Measurements from ENCODE around the gene POLR2M.

Gene POLR2M

DNA sequence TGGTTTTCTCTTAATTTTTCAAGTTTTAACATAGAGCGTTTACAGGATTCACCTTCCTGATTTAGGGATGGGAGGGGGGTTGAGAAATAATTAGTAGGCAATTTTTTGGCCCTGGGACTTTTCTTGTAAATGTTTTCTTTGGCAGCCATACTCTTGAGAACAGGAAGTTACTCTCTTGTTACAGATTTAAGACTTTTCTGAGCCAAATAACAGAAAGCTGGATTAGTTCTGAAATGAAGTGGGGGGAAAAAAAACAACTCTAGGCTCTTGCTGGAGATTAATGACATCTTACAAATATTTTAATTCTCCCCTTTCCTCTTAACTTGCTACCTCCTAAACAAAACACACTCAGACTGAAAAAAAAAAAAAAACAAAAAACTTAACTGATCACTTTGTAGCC lies 13.8 kb upstream of the POLR2M start:
- no peak for DNase-seq (ENCODE audit: low spot score)

DNA sequence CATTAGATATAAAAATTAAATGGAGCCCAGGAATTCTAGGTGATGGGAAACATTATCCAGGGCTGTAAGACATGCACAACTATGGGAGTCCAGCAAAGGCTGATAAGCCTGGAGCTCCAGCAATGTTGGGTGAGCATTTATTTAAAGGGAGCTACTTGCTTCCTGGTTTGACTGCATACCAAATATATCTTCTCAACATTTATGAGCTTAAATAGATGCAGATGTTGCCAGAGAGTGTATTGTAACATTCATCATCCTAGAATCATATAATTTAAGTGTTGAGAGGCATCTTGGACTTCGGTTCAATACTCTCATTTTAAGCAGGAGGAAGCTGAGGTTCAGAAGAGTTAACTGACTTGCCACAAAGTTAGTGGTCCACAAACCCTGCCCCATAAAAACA lies 12.2 kb upstream of the POLR2M start:
- DNase-seq (ENCODE audit: low spot score): peak; percentile 16

DNA sequence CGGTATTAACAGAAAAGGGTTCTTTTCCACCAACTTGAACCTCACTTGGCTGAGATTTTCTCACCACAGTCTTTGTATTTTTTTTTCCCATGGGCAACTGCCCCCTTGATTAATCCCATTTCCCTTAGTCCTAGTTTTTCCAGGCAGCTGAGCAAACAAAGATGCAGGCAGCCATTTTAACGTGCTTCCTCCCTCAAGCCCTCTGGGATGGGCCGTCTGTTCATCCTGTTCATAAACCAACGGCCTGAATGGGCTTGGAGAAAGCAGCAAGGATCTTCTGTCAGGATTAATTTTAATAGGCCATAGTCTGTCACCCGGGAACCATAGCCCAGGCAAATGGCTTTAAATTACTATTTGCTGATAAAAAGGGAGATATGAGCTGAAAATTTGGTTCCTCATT lies 10.4 kb upstream of the POLR2M start:
- DNase-seq (ENCODE audit: low spot score): no peak

DNA sequence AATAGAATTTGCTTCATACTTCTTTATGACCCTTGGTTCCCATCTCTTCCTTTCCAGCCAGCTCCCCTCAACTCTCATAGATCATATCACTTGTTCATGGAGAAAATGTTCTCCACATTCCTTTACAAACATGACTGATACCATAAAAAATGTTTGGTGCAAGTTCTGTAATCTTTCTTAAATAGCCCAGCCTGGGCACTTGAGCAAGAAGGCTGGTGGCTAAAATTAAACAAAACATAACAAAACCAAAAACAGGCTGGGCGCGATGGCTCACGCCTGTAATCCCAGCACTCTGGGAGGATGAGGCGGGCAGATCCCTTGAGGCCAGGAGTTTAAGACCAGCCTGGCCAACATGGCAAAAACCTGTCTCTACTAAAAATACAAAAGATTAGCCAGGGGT lies 8.9 kb upstream of the POLR2M start:
- peak; percentile 25 for DNase-seq (ENCODE audit: low spot score)

DNA sequence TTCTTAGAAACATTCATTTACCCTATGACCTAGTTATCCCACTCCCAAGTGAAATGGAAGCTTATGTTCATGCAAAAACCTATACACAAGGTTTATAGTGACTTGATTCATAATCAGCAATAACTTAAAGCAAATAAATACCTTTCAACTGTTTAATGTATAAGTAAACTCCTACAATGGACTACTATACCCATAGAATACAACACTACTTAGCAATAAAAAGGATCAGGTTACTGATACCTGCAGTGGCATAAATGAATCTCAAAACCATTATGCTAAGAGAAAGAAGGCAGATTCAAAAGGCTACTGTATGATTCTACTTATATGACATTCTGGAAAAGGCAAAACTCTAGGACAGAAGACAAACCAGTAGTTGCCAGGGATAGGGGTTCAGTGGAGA lies 8.3 kb upstream of the POLR2M start:
- DNase-seq (ENCODE audit: low spot score): no peak

DNA sequence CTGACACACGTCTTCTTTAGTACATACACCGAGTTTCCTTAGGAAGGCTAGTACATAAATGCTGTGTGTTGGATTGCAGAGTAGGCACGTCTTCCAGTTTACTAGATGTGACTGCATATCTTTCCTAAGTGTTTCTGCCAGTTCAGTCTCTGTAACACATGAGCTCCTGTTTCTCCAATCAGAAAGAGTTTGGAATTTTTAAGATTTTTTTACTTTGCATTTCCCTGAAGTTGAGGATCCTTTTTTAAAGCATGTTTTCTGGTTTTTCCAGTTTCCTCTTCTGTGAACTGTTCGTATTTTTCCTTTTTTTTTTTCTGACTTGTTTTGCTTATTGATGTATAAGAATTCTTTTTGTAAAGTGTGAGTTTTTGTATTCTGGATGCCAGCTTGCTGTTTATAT lies 7.5 kb upstream of the POLR2M start:
- no peak for DNase-seq (ENCODE audit: low spot score)

DNA sequence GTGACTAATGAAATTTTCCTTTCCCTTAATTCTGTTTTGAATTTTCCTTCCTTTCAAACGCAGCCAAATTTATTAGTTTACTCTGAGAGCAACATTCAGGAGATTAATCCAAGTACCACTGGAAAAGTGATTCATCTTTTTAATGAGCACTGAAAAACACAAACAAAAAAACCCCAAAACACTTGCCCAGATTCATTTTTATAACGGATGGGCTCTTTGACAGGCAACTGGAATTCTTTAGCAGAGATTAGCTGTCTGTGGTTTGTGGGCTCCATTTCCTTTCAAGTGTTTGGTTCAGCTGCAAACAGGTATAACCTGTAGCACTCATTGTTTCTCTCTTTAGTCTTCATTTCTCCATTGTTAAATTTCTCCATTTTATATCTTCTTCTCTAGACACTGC lies 3.1 kb upstream of the POLR2M start:
- no peak for DNase-seq (ENCODE audit: low spot score)

DNA sequence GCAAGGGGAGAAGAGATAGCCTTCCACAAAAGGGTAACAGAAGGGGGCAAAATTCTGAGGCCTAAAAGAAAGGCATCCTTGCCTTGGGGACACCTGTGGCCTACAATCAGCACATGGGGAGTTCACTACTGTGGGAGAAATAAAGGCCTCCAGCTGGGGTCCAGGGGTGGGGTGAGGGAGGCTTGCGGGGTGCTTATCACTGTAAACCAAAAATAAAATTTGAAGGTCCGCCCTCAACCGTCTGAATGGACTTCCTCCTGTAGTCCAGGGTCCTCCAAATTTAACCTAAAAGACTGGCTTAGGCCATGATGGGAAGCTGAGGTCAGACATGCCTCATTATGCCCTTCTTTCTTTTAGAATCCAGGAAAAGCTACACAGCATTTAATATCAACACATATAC lies 2.1 kb upstream of the POLR2M start:
- no peak for DNase-seq (ENCODE audit: low spot score)

DNA sequence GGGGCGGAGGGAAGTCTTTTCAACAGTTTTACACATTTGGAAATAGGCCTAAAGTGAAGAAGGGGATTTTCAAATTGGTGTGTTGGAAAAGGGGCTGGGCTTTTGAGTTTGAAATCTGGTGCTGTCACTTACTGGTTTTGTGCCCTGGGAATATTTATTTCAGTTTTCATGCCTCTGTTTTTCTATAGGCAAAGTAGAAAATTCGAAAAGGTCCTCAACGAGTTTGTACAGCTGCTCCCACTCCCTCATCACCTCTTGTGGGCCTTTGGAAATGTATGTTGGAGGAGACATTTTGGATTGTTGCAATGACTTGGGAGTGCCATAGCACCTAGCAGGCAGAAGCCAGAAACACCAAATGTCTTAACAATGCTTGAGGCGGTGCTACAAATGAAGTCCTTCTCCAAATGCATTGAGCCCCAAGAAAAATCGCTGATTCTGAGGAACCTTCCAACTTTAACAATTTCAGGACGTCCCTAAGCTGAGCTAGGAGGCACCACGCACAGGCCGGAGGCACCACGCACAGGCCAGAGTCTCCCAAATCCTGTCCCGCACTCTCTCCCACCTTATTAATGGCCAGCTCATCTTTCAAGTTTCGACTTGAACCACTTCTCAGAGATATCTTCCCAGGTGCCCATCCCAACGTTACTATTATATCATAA lies 639 bp upstream of the POLR2M start:
- DNase-seq (ENCODE audit: low spot score): no peak

DNA sequence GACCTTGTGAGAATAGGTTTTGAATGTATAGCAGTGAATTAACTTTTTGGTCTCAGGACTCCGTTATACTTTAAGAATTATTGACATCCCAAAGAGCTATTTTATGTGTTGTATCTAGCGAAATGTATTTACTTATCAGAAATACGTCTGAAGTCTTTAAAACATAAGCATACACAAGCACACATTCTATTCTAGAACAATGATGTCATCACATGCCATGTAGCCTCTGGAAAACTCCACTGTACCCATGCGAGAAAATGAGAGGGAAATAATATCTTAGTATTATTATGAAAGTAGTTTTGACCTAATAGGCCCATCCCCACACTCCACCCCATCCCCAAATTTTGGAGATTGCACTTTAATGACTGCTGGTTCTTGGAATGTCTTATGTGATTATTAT lies 1.5 kb downstream of the POLR2M start:
- DNase-seq (ENCODE audit: low spot score): no peak

DNA sequence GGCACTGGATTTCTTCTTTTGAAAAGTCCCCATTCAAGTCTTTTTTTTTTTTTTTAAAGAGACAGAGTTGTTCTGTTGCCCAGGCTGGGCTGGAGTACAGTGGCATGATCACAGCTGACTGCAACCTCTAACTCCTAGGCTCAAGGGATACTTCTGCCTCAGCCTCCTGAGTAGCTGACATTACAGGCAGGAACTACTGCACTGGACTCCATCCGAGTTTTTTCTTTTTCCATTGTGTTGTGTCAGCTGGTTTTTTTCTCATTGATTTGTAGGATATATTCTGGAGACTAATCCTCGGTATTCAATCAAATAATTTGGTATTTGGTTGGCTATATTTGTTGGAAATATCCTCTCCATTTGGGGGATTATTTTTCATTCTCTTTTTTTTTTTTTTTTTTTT lies 11.8 kb downstream of the POLR2M start:
- DNase-seq (ENCODE audit: low spot score): no peak

DNA sequence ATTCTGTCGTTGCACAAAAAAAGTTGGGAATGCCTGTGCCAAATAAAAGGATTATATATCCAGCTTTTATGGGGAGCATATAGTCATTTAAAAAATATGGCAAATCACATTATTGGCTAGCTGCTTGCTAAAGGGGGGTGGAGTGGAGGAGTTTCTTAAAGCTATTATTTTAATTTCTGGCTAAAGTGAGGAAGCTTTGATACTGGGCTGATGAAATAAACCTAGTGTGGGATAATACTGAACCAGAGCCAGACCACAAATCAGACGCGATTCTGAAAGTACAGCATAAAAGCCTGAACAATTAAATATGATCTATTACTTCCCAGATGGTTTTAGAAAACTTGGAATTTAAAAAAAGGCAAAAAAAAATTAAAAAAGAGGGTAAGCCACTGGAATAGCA lies 14.4 kb downstream of the POLR2M start:
- peak; percentile 45 for DNase-seq (ENCODE audit: low spot score)

DNA sequence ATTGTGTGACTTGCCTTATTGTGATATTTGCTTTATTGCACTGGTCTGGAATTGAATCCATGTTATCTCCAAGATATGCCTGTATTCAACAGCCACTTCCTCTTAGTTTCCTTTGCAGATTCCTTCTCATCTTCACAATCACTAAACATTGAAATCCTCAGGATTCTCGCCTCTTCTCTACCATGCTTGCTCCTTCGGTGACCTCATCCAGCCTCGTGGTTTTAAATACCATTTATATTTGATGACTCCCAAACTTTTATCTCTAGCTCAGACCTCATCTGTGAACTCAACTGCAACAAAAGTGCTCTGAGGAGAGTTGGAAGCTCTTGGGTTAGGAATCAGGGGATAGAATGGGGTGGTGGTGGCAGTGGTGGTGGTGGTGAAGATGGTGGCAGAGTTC lies 19.9 kb downstream of the POLR2M start:
- DNase-seq (ENCODE audit: low spot score): no peak

DNA sequence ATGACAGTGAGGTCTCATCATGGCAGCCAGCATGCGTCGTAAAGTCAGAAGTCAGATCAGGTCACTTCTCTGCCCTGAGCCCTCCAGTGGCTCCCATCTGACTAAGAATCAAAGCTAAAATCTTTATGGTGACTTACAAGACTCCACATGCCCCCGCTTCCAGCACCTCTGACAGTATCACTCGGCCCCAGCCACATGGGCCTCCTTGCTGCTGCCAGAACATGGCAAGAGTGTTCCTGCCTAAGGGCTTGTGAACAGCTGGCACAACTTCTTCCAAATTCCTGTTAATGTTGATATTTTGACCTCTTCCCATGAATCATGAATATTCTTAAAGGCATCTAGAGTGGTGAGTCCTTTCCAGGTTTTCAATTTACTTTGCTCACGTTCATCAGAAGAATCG lies 20.5 kb downstream of the POLR2M start:
- no peak for DNase-seq (ENCODE audit: low spot score)

DNA sequence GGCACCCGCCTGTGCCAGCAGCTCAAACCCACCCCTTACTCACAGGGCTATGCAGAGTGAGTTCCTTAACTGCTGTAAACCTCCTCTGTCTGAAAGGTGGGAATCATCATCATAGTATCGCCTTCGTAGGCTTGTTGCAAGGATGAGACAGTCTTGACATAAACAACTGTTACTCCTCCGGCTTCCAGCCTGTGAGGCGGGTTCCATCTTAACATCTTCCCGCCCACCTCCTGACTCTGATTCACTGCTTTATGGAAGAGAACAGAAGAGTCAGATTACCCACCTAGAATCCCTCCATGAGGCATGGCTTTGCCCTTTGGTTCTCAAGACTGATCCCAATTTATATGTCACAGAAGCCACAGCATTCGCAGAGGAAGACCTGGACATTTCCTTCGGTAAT lies 21.9 kb downstream of the POLR2M start:
- no peak for DNase-seq (ENCODE audit: low spot score)

DNA sequence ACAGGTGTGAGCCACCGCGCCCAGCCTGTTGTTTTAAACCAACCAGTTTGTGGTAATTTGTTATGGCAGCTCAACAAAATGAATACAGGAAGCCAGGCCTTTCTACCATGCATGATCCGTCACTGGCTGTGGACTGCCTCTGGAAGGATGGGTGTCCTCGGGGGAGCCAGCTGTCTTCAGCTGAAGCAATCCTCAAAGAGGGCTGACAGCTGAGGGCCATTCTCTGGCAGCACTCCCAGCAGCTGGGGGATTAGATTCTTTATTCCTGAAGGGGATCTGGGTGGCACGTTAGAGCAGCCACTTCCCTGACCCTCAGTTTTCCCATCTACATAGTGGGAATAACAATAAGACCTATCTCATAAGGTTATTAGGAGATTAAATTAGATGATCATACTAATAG lies 24.4 kb downstream of the POLR2M start:
- no peak for DNase-seq (ENCODE audit: low spot score)

DNA sequence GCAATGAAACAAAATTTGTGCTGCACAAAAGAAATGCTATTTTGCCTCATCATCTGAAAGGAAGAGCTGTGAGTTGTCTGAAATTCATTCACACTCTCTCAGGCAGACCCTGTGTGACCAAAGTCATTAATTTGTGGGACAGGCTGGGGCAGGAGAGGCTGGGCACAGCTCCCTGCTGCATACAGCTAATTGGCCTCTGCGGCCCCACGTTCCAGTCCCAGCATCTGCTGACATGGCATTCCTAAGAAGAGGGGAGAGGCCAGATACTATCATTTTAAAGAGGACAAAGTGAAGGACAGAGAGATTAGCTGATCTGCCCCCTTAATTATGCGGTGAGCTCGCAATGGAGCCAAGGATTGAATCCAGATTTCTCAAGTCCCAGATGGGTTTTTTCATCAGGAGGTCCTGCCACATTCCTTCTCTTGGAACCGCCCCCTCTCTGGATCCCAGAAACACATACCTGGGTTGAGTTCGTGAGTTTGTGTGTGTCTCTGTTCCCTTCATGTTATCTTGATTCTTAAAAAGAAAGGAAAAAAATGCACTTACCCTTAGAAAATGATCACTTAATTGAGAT lies 25.1 kb downstream of the POLR2M start:
- no peak for DNase-seq (ENCODE audit: low spot score)

DNA sequence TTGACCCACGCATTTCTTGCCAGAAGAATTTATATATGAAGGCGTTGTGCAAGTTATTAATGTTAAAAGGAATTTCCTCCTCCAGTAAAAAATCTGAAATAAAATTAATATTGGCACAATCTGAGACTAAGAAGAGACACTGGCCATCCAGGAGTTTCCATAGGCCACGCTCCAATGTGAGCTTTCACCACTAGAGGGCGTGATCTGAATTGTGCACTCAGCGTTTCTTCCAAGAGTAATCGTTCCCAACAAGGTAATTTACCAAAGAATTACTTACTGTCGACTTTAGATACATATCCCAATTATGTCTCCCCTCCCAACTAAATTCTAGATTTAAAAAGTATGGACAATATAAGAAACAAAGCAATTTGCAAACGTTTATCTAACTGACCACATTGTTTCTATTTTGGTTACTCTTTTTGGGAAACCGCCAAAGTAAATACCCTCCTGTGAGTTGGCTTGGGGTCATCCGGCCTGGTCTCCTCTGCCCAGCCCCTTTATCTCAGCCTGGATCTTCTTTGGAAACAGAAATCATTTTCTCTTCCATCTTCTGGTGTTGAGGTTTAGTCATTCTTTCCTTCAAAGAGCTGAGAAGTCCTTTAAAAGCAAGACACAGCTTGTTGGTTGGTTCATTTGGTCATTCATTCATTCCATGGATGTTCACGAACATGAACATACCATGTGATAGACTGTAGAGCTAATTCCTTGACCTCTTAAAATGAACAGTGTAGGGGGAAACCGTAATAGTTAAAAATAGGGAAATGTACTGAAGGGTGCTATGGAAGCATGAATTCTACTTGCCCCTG lies 26.2 kb downstream of the POLR2M start:
- peak; percentile 65 for DNase-seq (ENCODE audit: low spot score)

DNA sequence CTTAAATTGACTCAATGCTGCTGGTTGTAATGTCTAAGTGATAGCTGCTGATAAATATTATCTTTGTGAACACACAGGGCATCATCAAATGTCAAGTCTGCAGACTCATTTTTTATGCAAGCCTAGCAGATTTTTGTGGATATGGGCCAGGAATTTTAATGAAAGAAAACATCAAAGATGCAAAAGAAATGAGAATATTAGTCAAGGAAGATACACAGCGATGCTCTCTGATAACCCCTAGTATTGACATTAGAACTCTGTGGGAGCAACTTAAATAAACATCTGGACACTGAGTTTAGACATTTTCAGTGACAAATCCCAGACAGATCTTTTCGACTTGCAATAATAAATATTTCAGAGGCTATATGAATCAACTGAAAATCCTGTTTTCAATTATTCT lies 28.3 kb downstream of the POLR2M start:
- no peak for DNase-seq (ENCODE audit: low spot score)

DNA sequence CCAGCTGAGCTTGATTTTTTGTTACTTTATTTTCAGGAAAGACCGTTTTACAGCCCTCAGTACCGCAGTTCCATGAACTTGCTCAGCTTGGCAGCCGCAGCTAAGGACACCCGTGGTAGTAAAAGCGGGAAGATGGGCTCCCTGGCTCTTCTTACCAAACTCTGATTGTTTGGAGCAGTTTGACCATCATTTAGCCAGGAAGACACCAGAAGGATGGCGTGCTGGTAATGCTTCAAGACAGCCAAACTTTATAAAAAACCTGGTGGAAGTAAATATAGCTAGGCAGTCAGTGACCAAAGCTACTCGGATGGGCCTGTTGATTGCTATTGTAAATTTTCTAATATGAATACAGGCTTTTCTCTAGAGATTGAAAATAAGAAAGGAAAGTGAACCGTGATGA lies 28.9 kb downstream of the POLR2M start:
- no peak for DNase-seq (ENCODE audit: low spot score)

DNA sequence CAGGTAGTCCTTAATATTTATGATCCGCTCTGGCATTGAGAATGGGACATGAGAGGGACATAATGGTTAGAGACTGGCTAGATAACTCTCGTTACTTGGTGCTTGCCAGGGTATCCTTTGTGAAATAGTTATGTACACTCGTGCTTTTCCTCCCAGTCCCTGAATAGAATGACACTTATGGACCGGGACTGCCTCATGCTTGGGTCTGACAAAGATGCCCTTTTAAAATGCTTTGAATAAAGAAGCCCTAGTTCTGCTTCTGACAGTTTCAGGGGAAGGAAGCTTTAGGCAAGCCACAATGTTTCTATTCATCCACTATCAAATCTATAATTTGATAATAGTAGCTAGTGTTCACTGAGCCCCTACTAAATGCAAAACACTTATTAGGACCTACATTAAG lies 29.4 kb downstream of the POLR2M start:
- DNase-seq (ENCODE audit: low spot score): no peak

DNA sequence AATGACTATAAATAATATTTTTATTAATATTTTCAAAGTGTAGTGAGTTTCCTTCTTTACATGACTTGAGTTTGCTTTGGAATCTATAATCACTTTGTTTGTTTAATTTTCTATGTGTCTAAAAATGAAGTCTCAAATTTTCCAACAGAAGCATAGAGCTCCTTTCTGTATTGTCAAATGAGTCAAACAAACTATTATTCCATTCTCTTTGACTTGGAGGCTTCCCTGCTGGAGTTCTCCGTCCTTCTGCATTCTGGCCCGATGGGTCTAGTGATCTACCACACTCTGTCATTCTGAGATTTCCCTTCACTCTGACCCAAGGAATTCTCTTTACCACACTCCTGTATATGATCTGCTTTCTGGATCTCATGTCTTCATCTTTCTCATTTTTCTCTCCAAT lies 30.1 kb downstream of the POLR2M start:
- no peak for DNase-seq (ENCODE audit: low spot score)

DNA sequence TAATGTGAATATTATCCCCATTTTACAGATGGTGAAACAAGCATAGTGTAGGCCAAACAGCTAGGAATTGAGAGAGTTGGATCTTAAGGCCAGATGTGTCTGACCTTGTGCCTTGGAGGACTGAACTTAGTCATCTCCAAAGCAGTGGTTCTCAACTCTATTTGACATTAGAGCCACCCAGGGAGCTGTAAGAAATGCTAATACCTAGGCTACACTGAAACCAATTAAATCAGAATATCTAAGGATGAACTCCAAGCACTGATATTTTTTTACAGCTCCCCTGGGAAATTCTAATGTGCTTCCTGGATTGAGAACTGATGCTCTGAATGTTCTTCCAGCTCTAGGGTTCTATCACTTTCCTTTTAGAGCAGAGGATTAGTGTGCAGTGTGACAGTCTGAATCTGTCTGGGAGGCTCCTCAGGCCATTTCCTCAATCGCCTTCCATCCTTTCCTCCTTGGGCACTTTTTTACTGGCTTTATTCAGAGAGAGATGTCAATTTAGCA lies 32.3 kb downstream of the POLR2M start:
- no peak for DNase-seq (ENCODE audit: low spot score)
